DLD1 (cell line): ENCODE results near the gene PSMB5.
"Not testable (repeated sequence)": the region's sequence is repeated elsewhere in the genome, so short reads cannot be mapped to it uniquely, and the experiment has no call there.

ENCODE experiments used
- in situ Hi-C: cut with HindIII; loops from 2 replicates; pipeline ENCODE4 v1.10.0; 2017; ENCODE audit warnings: low sequenced_read_pairs

The PSMB5 gene

DNA sequence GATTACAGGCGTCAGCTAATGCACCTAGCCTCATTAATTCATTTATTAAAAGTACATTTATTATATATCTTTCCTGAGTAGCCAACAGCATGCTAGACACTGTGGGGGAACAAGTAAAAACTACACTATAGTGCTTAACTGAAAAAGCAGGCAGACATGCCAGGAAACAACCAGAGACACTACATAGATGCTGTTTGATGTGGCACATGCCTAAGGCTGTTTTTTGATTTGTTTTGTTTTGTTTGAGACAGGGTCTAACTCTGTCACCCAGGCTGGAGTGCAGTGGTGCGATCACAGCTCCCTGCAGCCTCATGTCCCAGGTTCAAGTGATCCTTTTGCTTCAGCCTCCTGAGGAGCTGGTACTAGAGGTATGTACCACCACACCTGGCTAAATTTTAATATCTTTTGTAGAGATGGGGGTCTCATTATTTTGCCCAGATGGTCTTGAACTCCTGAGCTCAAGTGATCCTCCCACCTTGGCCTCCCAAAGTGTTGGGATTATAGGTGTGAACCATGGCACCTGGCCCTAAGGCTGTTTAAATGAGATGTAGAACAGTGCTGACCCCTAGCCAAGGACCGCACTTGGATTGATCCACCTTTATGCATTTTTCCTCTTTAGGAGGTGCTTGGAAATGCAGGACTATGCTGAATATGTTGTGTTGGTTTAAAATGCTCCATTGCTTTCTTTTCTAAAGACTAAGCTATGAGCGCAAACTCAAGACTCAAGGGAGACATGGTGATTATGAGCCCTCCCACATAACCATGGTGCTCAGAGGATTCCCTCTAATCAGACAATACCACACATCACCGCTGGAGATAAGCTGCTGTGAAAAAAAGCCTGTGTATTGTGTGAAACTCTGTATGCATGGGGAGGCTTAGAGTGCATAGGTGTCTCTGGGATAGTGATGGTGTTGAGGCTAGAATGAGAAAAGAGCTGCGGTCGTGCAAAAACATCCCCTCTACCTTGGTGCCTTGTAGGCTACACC lies 14.3 kb downstream of the PSMB5 start:
- in situ Hi-C loops: no loop called here

DNA sequence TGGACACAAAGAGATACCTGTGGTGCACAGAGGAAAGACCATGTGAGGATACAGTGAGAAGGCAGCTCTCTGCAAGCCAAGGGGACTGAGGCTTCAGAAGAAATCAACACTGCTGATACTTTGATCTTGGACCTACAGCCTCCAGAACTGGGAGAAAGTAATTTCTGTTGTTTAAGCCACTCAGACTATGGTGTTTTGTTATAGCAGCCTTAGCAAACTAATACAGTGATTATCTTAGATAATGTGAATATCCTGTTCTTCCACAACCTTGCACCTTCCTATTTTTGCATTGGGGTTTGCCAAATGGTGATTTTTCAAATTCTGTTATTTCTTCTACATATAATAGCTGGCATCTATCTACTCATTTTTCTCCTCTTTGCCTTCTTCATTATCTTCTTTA lies 16.6 kb downstream of the PSMB5 start:
- in situ Hi-C loops: no loop called here

DNA sequence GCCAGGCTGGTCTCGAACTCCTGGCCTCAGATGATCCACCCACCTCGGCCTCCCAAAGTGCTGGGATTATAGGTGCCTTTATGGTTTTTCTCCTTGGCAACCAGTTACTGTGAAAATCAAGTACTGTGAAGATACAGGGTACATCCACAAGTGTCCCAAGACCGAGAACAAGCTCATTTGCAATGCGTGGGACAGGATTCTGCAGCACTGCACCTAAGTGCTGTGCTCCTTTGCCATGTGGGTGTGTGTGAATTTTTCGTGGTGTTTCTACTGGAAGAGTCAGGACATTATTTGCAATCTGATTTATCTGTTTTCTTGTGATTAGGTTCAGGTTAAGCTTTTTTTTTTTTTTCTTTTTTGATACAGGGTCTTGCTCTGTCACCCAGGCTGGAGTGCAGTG lies 17.6 kb downstream of the PSMB5 start:
- in situ Hi-C loops: no loop called here

DNA sequence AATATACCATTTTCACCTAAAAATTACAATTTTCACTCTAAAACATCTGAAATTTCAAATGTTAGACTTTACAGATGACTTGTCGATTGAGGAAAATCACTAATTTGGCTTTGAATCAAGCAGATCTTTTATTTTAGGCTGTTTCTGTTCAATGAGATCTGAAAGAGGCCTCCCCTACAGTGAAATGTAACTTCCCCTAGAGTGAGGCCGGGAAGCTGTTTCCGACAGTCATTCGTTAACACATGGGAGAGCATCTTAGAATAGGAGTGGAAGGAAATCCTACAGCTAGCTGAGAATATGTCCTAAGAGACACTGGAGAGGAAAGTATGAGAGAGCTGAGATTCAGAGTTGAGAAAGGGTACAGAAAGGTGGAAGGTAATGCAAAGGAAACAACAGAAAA lies 19.1 kb downstream of the PSMB5 start:
- in situ Hi-C loops: no loop called here

DNA sequence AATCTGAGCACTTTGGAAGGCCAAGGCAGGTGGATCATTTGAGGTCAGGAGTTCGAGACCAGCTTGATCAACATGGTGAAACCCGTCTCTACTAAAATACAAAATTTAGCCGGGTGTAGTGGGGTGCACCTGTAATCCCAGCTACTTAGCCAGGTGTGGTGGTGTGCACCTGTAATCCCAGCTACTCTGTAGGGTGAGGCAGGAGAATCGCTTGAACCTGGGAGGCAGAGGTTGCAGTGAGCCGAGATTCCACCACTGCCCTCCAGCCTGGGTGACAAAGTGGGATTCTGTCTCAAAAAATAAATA lies 21.0 kb downstream of the PSMB5 start:
- in situ Hi-C loops: not testable (repeated sequence)

DNA sequence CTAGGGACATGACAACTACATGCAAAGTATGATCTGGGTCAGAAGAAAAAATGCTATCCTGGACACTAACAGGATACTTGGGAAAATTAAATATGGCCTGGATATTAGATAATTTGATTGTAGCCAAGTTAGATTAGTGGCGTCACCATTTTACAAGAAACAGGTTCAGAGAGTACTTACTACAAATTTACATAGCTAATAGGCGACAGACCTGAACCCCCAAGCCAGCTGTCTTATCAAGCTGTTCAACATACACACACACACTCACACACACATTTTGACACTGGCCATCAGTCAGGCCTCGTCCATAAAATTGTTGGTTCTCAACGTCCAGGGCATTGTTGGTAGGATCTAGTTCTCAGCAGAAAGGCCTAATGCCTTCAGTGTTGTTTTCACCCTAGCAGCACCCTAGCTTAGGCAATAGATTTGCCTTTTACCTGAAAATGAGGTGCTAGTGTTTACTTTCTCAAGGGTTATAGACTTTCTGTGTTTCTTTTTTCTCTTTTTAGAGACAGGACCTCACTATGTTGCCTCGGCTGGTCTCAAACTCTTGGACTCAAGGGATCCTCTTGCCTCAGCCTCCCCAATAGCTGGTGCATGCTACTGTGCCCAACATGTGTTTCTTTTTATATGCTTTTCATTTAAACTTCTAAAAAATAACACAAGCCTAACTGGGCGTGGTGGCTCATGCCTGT lies 21.5 kb downstream of the PSMB5 start:
- in situ Hi-C loops: no loop called here

DNA sequence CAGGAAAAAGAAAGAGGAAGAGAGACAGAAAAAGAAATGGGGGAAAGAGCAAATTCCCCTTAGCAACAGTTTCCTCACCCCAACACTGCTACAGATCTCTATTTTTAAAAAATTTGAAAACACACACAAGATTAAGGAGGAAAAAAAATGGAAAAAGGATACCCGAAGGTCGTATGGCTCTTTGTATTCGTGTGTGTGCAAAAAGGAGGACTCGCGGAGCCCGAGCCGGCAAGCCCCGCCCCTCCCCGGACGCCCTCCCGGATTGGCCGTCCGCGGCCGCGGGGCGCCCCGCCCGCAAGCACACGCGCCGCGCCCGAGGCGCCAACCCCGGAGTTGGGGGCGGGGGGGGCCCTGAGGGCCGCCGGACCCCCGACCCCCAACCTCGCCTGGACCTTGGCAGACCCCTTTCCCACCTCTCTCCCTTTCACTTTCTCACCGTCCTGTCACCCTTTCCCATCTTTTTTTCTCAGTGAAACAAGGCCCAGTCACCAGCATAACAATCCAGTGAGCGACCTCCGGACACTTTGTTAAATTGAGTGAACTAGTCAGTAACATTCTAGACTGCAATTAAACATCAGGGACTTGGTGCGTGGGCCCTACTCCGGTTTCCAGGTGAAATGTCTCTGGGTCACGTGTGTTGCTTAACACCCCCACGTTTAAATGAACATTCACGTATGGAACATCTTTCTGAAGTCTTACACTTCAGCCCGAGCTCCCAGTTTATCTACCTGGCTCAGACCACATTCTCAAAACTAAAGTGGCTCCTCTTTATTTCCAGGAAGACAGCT lies 24.6 kb downstream of the PSMB5 start, which contains the start of gene C14orf93:
TSS of gene C14orf93 (minus strand) at position 205 of the 788 bp plus-strand sequence. CDS start 11,120 bp downstream, outside the sequence.
- in situ Hi-C loops: no loop called here

DNA sequence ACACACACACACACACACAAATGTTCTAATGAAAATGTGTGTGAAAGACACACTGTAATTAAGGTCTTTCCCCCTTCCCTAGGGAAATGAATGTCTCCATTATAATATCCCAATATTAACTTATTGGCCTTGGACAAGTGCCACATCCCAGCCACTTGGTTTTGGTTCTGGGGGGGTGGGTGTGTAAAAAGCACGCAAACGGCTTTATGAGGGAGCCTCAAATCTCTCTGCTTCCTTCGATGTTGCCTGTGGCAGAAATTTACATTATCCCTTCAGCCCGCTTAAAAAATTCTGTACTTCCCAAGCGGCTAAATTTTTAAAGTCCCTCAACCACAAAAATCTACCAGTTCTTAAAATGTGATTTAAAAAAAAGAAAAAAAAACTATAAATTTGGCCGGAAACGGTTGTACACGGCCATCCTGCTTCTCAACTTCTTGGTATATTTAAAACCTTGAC lies 25.2 kb downstream of the PSMB5 start:
- in situ Hi-C loops: no loop called here

DNA sequence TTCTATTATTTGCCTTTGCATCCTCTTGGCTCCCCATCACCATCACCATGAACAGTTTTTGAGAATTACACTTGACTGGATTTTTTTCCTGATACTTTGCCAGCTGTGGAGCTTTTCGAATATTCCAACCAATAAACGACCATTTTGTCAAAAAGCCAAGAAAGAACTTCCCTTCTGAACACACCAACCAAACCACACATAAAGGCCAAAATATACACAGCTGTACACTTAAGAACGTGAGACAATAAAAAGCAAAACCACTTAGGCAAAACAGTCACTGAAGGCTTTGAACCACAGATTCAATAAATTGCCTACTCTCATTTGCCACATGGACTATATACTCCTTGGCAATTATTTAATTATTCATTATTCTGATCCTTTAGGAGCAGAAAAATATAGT lies 25.9 kb downstream of the PSMB5 start:
- in situ Hi-C loops: no loop called here

DNA sequence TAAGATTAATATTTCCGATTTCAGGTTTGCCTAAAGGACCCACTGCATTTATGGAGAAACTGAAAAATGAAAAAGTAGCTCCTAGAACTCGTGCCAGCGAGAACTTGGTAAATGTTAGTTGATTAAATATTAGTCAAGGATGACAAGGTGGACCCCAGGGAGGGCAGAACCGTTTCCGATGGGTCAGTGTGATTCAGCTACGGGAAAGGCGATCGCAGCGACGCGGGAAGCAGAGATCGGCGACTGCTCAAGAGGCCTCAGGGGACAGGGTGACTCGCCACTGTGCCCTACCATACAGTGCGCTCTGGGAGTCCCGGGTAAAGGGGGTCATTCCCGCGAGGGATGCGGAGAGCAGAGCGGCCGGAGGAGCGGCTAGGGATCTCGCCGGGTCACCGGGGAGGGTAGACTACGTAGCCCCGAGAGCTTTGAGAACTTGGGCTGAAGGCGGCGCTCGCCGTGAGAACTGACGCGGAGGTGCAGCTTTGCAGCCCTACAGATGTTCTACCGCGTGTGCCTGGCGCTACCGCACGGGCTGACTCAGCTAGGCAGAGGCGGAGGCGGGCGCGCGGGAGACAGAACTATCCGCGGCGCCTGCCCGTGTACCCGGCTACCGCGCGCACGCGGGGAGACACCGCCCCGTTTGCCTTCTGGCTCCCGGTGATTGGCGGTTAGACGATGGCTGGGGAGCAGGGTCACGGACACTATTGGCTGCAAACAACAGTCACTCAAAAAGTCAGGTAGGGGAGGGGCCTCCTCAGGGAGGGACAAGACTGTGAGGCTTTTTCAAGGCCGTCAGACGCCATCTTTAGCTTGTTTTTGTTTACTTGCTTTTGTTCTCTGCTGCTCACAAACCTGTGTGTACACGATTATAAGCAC lies 27.9 kb downstream of the PSMB5 start:
- in situ Hi-C loops: no loop called here

DNA sequence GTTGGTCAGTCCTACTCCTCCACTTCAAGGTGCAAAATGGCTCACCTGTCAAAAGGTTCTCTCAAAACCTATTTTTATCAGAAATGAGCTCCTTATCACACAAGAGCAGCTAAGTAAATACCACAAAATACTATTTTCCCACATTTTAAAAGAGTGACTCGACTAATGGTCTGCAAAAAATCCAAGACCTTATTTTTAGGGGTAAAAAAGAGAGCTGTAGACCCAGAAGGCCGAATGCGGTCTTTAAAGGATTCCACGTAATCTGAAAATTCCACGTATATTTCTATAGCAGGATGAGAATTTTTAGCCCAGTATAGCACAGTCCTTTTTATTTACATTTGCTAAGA lies 28.5 kb downstream of the PSMB5 start:
- in situ Hi-C loops: no loop called here

DNA sequence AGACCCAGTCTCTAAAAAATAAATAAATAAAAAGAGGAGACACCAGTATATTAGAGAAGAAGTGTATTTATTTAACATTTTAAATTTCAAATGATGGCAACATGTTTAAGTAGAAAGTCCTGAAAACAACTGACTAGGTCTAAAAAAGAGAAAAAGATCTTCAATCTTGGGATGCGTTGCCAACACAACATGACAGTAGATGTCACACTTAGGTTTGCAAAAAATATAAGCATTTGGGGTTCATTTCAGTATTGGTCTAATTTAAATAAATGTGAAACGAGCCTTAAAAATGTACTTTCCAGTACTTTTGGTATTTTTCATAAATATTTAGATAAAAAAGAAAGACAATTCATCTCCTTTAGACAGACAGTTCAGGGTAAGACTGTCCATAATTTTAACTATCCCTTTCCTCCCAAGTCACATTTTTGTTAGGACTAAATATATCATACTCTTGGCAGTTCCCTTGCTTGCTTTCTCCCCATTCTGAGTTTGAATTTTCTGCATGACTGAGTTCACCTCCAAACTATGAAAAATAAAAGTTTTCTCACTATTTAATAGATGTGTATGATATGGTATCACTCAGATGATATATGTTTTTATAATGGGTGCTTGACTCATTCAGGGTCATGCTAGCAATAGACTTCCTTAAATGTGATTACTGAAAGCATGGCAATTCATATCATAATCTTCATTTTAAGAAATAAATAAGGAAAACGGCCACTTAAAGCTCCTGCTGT lies 29.1 kb downstream of the PSMB5 start:
- in situ Hi-C loops: no loop called here

DNA sequence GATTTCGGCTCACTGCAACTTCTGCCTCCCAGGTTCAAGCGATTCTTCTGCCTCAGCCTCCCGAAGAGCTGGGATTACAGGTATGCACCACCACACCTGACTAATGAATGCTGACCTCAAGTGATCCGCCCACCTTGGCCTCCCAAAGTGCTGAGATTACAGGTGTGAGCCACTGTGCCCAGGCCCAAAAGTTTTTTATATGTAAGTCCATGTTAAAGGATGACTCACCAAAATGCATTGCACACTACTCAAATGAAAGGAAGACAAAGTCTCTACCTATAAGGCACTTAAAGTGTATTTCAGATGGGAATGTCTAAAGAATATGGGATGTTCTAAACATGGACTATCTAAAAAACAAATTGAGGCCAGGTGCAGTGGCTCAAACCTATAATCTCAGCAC lies 30.4 kb downstream of the PSMB5 start:
- in situ Hi-C loops: not testable (repeated sequence)

DNA sequence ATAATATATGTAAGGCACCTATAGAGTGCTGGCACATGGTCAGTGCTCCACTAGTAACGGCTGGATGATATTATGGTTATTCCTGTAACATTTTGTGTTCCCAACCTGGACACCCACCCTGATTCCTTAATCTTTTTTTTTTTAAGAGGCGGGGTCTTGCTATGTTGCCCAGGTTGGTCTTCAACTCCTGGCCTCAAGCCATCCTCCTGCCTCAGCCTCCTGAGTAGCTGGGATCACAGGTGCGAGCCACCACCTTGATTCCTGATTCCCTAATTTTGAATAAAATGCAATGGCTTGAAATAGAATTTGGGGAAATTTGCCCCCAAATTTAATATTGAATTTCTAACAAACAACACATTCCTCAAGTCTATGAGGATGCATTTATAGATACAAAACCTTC lies 32.1 kb downstream of the PSMB5 start:
- in situ Hi-C loops: no loop called here

DNA sequence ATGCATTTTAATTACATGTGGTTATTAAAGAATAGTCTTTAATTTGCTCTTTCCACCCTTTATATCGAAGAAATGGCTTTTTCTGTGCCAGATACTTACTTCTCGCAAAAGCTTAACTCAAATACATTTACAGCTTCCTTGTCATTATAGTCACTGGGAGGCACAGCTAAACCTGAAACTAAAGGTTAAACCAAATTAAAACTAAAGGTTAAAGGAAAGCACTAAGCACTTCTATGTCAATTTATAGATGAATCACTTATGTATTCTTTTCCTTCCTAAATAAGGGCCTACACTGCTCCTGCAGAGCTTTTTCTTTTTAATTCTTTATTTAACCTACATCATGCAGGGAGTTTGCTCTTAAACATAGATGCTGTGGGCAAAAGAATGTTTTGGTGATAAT lies 33.8 kb downstream of the PSMB5 start:
- in situ Hi-C loops: no loop called here

DNA sequence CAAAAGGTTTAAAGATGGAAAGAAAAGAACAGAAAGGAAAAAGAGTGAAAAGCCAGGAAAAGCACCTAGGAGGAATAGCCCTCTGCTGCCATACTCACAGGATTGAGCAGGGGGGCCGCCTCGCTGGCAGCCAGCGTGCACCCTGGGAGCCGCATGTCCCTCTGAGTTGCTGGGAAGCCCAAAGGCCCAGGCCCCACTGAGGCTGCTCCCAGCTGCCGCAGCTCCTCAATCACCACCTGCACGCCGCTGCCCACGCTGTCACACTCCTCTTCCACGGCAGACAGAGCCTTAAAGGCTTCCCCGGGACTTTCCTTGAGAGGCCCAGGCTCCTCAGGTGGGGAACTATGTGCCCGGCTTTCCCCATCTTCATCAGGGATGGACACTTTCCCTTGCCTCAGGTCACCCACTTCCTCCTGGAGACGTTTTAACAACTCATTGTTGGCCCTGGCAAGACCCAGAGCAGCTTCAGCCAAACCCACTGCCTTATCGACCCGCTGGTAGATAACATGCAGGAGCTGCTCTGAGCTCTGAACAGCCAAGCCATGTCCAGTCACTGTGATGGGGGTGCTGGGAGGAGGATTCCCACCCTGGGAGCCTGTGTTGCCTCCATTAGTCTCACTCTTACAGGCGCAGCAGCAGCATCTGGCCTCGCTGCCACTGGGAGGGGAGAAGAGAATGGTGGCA lies 36.2 kb downstream of the PSMB5 start:
- in situ Hi-C loops: no loop called here

DNA sequence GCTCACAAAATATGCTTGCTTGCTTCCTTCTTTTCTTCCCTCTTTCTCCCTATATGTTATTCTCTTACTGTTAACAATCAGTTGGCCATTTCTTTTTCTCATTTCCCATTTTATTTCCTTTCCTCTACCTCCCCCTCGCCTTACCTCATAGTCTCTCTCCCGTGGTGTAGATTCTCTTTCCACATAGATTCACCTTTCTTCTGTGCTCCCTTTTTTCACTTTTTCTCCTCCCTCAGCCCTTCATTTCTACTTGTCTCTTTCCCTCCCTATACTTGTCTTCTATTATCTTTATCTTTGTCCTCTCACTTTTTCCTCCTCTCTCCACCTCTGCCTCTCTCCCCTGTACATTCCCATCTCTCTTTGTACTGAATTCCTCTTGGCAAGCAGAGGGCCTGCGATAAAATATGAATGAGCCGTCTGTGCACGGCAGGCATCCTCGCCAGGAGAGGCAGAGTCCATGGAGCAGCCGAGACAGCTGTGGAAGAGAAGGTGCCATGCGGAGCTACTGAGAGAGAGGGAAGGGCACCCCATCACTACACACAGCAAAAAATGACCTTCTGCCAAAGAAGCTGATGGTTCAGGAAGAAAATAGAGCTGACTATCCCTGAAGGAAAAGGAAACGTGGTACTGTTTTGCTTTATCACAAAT lies 36.9 kb downstream of the PSMB5 start:
- in situ Hi-C loops: no loop called here

DNA sequence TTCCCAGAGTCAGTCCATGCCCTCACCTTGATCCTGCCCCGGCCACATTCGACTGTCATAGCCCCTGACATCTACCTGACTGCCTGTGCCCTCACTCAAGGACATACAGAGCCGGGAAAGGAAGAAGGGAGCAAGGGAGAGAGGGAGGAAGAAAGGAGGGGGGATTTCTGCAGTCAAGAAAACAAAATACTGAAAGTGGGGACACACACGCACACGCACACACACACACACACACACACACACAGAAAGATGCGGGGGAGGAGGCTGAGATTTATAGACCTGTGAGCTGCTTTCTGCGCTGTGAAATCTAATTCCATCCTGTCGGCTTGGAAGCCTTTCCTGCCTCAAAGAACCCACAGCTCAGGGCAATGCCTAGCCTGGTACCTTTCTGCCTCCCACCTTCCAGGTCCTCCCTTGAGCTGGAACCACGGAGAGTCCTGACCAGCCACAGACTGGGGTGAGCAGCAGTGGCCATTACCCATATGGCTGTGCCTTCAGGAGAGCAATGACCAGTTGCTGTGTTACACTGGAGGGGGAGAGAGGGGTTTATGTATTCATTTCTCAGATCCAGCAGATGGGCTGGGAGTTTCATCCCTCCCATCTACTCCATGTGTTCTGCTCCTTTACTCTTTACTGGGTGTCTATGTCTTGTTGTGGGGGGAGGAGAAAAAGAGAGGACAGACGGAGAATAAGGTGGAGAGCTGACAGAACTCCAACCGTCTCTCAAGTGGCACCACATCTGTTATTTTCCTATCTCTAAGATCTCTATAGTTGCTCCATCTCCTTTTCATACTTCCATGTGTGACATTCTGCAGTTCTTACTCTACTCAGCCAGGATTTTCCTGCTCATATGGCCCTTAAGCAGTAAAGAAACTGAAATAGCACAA lies 37.7 kb downstream of the PSMB5 start:
- in situ Hi-C loops: no loop called here
